Colonic mucosa (tissue), 4 donors: ENCODE data around the gene TXNIP. TPM values are rescaled to one million over a fixed set of nuclear protein-coding genes. Genes with fewer than 3 reads are reported as not detected.
A peak's percentile ranks its signal among the peaks of the same experiment; 100 is the strongest.
"Not testable (repeated sequence)": the region's sequence is repeated elsewhere in the genome, so short reads cannot be mapped to it uniquely, and the experiment has no call there.

Source experiments
- DNase-seq: peaks from one replicate; pipeline ENCODE4 v3.0.0-alpha.2; 2020
- H3K27ac ChIP-seq: fragments of 200-600 bp; one replicate; pipeline ENCODE4 v1.8.0; 2021
- H3K27me3 ChIP-seq: fragments of 200-600 bp; one replicate; pipeline ENCODE4 v1.8.0; 2021
- H3K36me3 ChIP-seq: fragments of 200-600 bp; one replicate; pipeline ENCODE4 v1.8.0; 2021
- H3K4me1 ChIP-seq: fragments of 200-600 bp; one replicate; pipeline ENCODE4 v1.8.0; 2021; ENCODE audit warnings: mild to moderate bottlenecking
- H3K4me3 ChIP-seq: fragments of 200-600 bp; one replicate; pipeline ENCODE4 v1.8.0; 2021
- H3K9ac ChIP-seq, 2 donors: one replicate each; pipeline ENCODE4 v1.7.0; 2013; ENCODE audit warnings: control low read depth in 2 of 2, low read depth in 2 of 2, low read length in 2 of 2
- H3K9me3 ChIP-seq: fragments of 200-600 bp; one replicate; pipeline ENCODE4 v1.8.0; 2021
- CTCF ChIP-seq: fragments of 200-600 bp; IDR thresholded peaks from one replicate; pipeline ENCODE4 v1.8.0; 2022; ENCODE audit warnings: antibody characterized with exemption, mild to moderate bottlenecking
- intact Hi-C: fragments of 100-400 bp; cut with DNase I; formaldehyde crosslinking; loops from one replicate; pipeline ENCODE4 v1.14.1; 2022
- total RNA-seq, 2 donors: library from RNA; stranded (reverse); fragmentation: NEBNext Ultra II Directional in 1 of 2; extraction: Animal tissue kit (Norgen Biotek cat#: 25700) in 1 of 2; gene quantifications; one replicate each; pipeline ENCODE4 v1.2.1, GENCODE V29; 2021
- donor health status: healthy.
- donor health status: DM: no; HTN: no; CAD: no.
- donor health status: DM: no; HTN: no; CAD: no.

The TXNIP gene
- total RNA-seq, 2 donors from 2014 or later, result 302 to 496 TPM

DNA sequence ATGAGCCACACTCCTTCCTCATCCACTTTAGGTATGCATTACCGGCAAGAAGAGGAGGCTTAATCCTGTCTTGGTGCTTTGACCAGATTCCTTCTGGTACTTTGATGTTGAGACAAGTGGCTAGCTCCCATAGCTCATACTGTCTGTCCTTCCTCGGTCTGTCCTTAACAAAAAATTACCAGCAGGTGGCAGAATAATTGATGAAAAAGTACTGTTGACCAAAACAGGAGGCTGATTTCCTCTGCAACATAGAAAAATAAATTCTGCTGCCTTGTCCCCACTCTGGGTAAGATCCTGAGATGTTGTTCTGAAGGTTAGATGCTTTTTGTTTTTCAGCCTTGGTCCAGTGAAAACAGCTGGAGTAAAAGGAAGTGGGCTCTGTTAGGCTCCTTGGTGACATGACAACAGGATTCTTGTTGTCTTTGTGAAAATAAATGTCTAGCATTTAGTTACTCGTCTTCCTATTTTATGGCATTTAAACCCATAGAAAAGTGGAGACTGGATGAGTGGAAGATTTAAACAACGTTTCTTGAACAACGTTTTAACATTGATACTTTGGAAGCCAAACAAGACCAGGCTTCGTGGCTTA, 36.3 kb upstream of the TXNIP start:
- H3K36me3 ChIP-seq, result no peaks in the 10 kb centered on the region
- no peaks in the 10 kb centered on the region for H3K9me3 ChIP-seq
- intact Hi-C loops, result no loop called here
- no peak overlapping the region for H3K27ac ChIP-seq
- no peak overlapping the region for H3K9ac ChIP-seq
- DNase-seq, result no peak
- H3K4me3 ChIP-seq, result no peak overlapping the region
- H3K4me1 ChIP-seq, result peaks cover 3% of the 10 kb centered on the region
- TF ChIP-seq CTCF, result peak; percentile 34
- H3K27me3 ChIP-seq, result no peaks in the 10 kb centered on the region

- Histone ChIP-seq H3K27me3 (no peaks in the 10 kb centered on the region), H3K36me3 (no peaks in the 10 kb centered on the region), H3K27ac (no peak overlapping the region), H3K9me3 (no peaks in the 10 kb centered on the region), H3K4me3 (no peak overlapping the region), H3K9ac (no peak overlapping the region), H3K4me1 (peaks cover 3% of the 10 kb centered on the region)
- intact Hi-C loops, result no loop called here
- no peak for TF ChIP-seq CTCF
- no peak for DNase-seq
Measured at GRCh38 chr1:146031476-146031875, 35.1 kb upstream of the TXNIP start.

DNA sequence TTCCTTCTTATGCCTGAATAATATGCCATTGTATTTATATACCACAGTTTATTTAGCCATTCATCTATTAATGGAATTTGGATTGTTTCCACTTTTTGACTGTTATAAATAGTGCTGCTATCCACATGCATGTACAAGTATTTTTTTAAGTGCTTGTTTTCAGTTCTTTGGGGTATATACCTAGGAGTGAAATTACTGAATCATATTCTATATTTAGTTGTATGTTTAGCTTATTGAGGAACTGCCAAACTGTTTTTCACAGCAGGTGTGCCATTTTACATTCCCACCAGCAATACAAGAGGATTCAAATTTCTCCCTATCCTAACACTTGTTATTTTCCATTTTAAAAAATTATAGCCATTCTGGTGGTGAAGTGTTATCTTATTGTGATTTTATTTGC, 32.7 kb upstream of the TXNIP start:
- no peak overlapping the region for H3K4me3 ChIP-seq
- H3K9ac ChIP-seq, result no peak overlapping the region
- H3K4me1 ChIP-seq, result no peaks in the 10 kb centered on the region
- TF ChIP-seq CTCF, result no peak
- no peak overlapping the region for H3K27ac ChIP-seq
- no peaks in the 10 kb centered on the region for H3K27me3 ChIP-seq
- H3K9me3 ChIP-seq, result no peaks in the 10 kb centered on the region
- intact Hi-C loops, result no loop called here
- no peaks in the 10 kb centered on the region for H3K36me3 ChIP-seq
- no peak for DNase-seq

DNA sequence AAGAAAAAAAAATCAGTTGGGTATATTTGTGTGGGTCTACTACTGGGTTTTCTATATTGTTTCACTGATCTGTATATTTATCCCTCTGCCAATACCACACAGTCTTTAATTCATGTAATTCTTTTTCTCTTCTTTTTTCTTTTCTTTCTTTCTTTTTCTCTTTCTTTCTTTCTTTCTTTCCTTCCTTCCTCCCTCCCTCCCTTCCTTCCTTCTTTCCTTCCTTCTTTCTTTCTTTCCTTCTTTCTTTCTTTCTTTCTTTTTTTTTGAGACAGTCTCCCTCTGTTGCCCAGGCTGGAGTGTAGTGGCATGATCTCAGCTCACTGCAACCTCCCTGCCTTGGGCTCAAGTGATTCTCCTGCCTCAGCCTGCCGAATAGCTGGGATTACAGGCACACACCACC, 30.3 kb upstream of the TXNIP start:
- H3K27me3 ChIP-seq, DNase-seq, intact Hi-C loops, H3K36me3 ChIP-seq, H3K4me1 ChIP-seq, H3K9ac ChIP-seq, H3K9me3 ChIP-seq, H3K4me3 ChIP-seq, H3K27ac ChIP-seq: not testable (repeated sequence)

DNA sequence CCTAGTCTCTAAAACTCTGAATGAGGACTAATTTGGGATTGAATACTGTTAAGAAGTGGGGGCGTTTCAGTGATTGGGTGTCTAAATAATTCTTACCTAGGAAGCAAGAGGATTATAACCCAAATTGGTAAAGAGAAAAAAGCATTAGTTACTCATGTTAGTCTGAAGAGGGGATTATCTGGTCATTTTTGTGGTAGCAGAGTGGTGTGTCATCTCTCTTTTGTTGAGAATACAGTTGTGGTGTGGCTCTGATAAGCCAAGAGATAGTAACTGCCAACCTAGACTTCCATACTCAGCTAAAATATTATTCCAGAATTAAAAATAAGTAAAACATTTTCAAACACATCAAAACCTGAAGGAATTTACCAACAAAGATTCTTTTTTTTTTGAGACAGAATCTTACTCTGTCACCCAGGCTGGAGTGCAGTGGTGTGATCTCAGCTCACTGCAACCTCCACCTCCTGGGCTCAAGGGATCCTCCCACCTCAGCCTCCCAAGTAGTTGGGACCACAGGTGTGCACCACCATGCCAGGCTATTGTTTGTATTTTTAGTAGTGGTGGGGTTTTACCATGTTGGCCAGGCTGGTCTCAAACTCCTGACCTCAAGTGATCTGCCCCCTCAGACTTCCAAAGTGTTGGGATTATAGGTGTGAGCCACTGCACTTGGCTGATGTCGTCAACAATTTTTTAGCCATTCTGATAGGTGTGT, 29.6 kb upstream of the TXNIP start:
- intact Hi-C loops, H3K27ac ChIP-seq, H3K36me3 ChIP-seq, H3K27me3 ChIP-seq, H3K4me1 ChIP-seq, DNase-seq, H3K9me3 ChIP-seq, H3K9ac ChIP-seq, H3K4me3 ChIP-seq: not testable (repeated sequence)

DNA sequence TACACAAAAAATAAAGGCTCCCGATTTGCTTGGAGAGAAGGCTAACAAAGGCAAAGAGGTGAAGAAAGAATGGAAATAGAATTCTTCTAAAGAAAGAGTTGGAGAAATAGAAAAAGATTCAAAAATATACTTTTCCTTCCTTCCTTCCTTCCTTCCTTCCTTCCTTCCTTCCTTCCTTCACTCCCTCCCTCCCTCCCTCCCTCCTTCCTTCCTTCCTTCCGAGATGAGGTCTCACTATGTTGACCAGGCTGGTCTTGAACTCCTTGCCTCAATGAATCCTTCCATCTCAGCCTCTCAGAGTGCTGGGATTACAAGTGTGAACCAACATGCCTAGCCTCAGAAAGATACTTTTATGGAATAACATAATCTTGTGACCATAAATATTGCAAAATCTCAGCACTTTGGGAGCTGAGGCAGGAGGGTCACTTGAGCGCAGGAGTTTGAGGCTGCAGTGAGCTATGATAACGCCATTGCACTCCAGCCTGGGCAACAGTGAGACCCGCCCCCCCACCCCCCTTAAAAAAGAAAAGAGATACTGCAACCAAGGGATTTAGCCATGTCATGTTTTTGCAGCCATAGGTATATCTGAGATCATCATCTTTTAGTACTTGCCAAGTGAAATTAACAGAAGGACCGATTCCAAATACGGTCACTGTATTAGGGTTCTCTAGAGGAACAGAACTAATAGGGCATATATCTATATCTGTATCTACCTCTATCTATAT, 26.2 kb upstream of the TXNIP start:
- H3K27ac ChIP-seq, result no peak overlapping the region
- H3K27me3 ChIP-seq, result peaks cover 16% of the 10 kb centered on the region
- H3K4me1 ChIP-seq, result no peaks in the 10 kb centered on the region
- no peaks in the 10 kb centered on the region for H3K36me3 ChIP-seq
- intact Hi-C loops, result no loop called here
- no peak for TF ChIP-seq CTCF
- no peak overlapping the region for H3K4me3 ChIP-seq
- no peak overlapping the region for H3K9ac ChIP-seq
- no peaks in the 10 kb centered on the region for H3K9me3 ChIP-seq
- no peak for DNase-seq
